OCI-LY1 (cell line): ENCODE measurements around the gene DNASE1L2.

ENCODE experiments used
- H2AFZ ChIP-seq: fragments of 200-600 bp; sonication (generic), shearing (Covaris generic); 2 replicates; pipeline ENCODE4 v1.6.0; 2014; ENCODE audit warnings: antibody characterized with exemption, mild to moderate bottlenecking, low read length
- H3F3A ChIP-seq: fragments of 200-600 bp; sonication (generic), shearing (Covaris generic); 2 replicates; pipeline ENCODE4 v1.6.0; 2014; ENCODE audit warnings: mild to moderate bottlenecking, antibody characterized with exemption, low read length, moderate library complexity; ENCODE audit not compliant: insufficient read depth
- H3K27ac ChIP-seq: fragments of 200-600 bp; sonication (generic); 2 replicates; pipeline ENCODE4 v1.5.1; 2014; ENCODE audit warnings: low read length, mixed run types, mild to moderate bottlenecking, low read depth; ENCODE audit not compliant: poor library complexity, severe bottlenecking
- H3K27me3 ChIP-seq: fragments of 200-600 bp; sonication (generic); 2 replicates; pipeline ENCODE4 v1.6.0; 2014; ENCODE audit warnings: antibody characterized with exemption, mild to moderate bottlenecking, low read length, moderate library complexity; ENCODE audit not compliant: insufficient read depth
- H3K36me3 ChIP-seq: fragments of 200-600 bp; sonication (generic); 2 replicates; pipeline ENCODE4 v1.6.1; 2014; ENCODE audit warnings: mild to moderate bottlenecking, antibody characterized with exemption, low read length, moderate library complexity, mixed read lengths; ENCODE audit not compliant: insufficient read depth
- H3K4me1 ChIP-seq: fragments of 200-600 bp; sonication (generic); 2 replicates; pipeline ENCODE4 v1.5.1; 2014; ENCODE audit warnings: mild to moderate bottlenecking, low read length, moderate library complexity; ENCODE audit not compliant: insufficient read depth, severe bottlenecking
- H3K4me2 ChIP-seq: fragments of 200-600 bp; sonication (generic), shearing (Covaris generic); 2 replicates; pipeline ENCODE4 v1.6.1; 2014; ENCODE audit warnings: low read length
- H3K4me3 ChIP-seq: fragments of 200-600 bp; sonication (generic); 2 replicates; pipeline ENCODE4 v1.5.1; 2014; ENCODE audit warnings: low read length, low read depth, mild to moderate bottlenecking, mixed read lengths; ENCODE audit not compliant: poor library complexity, severe bottlenecking
- H3K79me2 ChIP-seq: fragments of 200-600 bp; shearing (Covaris generic); 2 replicates; pipeline ENCODE4 v1.6.1; 2016; ENCODE audit warnings: mixed run types, low read length, mixed read lengths; ENCODE audit not compliant: insufficient read depth
- H3K9ac ChIP-seq: fragments of 200-600 bp; sonication (generic), shearing (Covaris generic); 2 replicates; pipeline ENCODE4 v1.6.1; 2014; ENCODE audit warnings: mild to moderate bottlenecking, low read length, mixed read lengths
- H3K9me2 ChIP-seq: fragments of 200-600 bp; sonication (generic), shearing (Covaris generic); 2 replicates; pipeline ENCODE4 v1.6.1; 2014; ENCODE audit warnings: low read depth, mild to moderate bottlenecking, low read length, mixed read lengths
- H3K9me3 ChIP-seq: fragments of 200-600 bp; shearing (Covaris generic); 2 replicates; pipeline ENCODE4 v1.6.1; 2014; ENCODE audit warnings: low read length, mixed read lengths
- H4K20me1 ChIP-seq: fragments of 200-600 bp; sonication (generic), shearing (Covaris generic); 2 replicates; pipeline ENCODE4 v1.6.0; 2016; ENCODE audit warnings: mild to moderate bottlenecking, low read length; ENCODE audit not compliant: insufficient read depth
- CTCF ChIP-seq: fragments of 200-600 bp; sonication (generic), shearing (Covaris generic); IDR thresholded peaks from 2 replicates; pipeline ENCODE4 v1.5.1; 2017; ENCODE audit warnings: mild to moderate bottlenecking, antibody characterized with exemption, low read length, moderate library complexity, mixed read lengths
- EZH2 ChIP-seq: fragments of 200-600 bp; sonication (generic), shearing (Covaris generic); IDR thresholded peaks from 2 replicates; pipeline ENCODE4 v1.8.0; 2017; ENCODE audit warnings: borderline replicate concordance, mixed run types, mild to moderate bottlenecking, antibody characterized with exemption, low read length, moderate library complexity, mixed read lengths

DNASE1L2 gene

DNA sequence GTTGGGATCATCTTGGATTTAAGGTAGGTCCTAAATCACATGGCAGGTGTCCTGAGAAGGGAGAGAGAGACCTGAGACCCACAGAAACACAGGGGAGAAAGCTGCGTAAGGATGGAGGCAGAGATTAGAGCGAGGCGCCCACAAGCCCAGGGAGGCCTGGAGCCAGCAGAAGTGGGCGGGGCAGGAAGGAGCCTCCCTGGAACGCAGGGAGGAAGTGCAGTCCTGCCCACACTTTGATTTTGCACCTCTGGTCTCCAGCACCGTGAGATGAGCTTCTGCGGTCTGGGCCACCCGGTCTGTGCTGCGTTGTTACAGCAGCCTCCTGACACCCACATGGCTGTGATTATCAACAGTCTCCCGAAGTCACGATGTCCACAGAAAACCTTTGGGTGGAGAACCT is 6.4 kb downstream of the DNASE1L2 start:
- no peaks in the 10 kb centered on the region for H3K27me3 ChIP-seq
- peaks cover 64% of the 10 kb centered on the region for H3K36me3 ChIP-seq
- H3K79me2 ChIP-seq = no peaks in the 10 kb centered on the region
- TF ChIP-seq CTCF (no peak), EZH2 (no peak)
- H2AFZ ChIP-seq = no peak overlapping the region
- no peaks in the 10 kb centered on the region for H3K9me3 ChIP-seq
- no peaks in the 10 kb centered on the region for H3F3A ChIP-seq
- H3K27ac ChIP-seq = no peak overlapping the region
- no peak overlapping the region for H3K4me2 ChIP-seq
- no peaks in the 10 kb centered on the region for H4K20me1 ChIP-seq
- no peak overlapping the region for H3K9ac ChIP-seq
- H3K4me3 ChIP-seq = no peak overlapping the region
- no peaks in the 10 kb centered on the region for H3K4me1 ChIP-seq
- no peaks in the 10 kb centered on the region for H3K9me2 ChIP-seq

DNA sequence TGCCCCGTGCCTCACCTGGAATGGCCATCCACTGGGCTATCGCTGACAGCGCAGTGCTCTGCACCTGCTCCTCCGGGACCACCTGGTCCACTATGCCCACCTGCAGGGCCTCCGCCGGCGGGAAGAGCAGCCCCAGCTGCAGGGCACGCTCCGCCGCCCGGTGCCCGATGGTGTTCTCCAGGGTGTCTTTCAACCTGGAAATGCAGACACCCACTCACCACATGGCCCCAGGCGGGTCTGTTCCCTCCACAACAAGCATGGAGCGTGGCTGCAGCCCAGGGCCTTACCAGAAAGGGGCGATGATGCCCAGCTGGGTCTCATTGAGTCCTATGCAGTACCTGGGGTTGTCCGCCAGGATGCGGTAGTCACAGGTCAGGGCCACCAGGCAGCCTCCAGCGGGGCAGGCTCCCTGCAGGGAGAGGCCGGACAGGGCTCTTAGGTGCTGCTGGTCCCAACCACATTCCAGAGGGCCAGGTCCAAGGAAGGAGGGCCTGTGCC is 6.8 kb downstream of the DNASE1L2 start:
- H3K9me3 ChIP-seq = no peaks in the 10 kb centered on the region
- no peaks in the 10 kb centered on the region for H3K27me3 ChIP-seq
- H3K4me1 ChIP-seq = no peaks in the 10 kb centered on the region
- H3K79me2 ChIP-seq = no peaks in the 10 kb centered on the region
- peaks cover 60% of the 10 kb centered on the region for H3K36me3 ChIP-seq
- H2AFZ ChIP-seq = no peak overlapping the region
- no peak overlapping the region for H3K4me3 ChIP-seq
- H4K20me1 ChIP-seq = no peaks in the 10 kb centered on the region
- H3K9me2 ChIP-seq = no peaks in the 10 kb centered on the region
- H3K4me2 ChIP-seq = no peak overlapping the region
- no peak for TF ChIP-seq EZH2
- peak; percentile 24; the same call in 1 of the 2 replicates for TF ChIP-seq CTCF
- H3K27ac ChIP-seq = no peak overlapping the region
- no peaks in the 10 kb centered on the region for H3F3A ChIP-seq
- H3K9ac ChIP-seq = no peak overlapping the region

DNA sequence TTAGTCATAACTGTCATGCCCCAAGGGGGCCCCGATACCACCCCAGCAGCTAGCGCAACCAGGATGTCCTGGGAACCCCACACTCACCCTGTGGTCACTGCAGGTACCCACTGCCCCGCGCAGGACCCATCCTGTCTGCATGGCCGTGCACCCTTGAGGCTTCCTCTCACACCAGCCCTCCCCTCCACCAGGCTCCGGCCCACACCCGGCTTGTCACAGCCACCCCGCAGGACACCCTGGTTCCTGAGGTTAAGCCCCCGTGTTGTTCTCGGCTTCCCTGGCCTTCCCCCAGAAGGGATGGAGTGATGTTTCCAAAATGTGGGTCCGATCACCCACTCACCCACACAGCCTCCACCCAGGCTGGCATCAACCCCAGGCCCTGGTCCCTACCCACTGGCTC is 7.5 kb downstream of the DNASE1L2 start:
- Histone ChIP-seq H3K27ac (no peak overlapping the region), H3K79me2 (no peaks in the 10 kb centered on the region), H3F3A (no peaks in the 10 kb centered on the region), H4K20me1 (no peaks in the 10 kb centered on the region), H3K9me3 (no peaks in the 10 kb centered on the region), H3K4me2 (no peak overlapping the region), H3K9ac (no peak overlapping the region), H3K4me1 (no peaks in the 10 kb centered on the region), H3K36me3 (peaks cover 56% of the 10 kb centered on the region), H3K27me3 (no peaks in the 10 kb centered on the region), H3K9me2 (no peaks in the 10 kb centered on the region), H3K4me3 (no peak overlapping the region), H2AFZ (no peak overlapping the region)
- TF ChIP-seq CTCF = no peak
- TF ChIP-seq EZH2 = no peak
